NCI-H446 treated with DMSO at 0.1 percent for 48 hours (cell line): ENCODE measurements around the gene TOR4A.
"Not testable (repeated sequence)": the region's sequence is repeated elsewhere in the genome, so short reads cannot be mapped to it uniquely, and the experiment has no call there.

Source experiments
- DNase-seq: peaks from one replicate; lab custom pipeline; 2025; lab: John Stamatoyannopoulos, UW

The TOR4A gene

DNA sequence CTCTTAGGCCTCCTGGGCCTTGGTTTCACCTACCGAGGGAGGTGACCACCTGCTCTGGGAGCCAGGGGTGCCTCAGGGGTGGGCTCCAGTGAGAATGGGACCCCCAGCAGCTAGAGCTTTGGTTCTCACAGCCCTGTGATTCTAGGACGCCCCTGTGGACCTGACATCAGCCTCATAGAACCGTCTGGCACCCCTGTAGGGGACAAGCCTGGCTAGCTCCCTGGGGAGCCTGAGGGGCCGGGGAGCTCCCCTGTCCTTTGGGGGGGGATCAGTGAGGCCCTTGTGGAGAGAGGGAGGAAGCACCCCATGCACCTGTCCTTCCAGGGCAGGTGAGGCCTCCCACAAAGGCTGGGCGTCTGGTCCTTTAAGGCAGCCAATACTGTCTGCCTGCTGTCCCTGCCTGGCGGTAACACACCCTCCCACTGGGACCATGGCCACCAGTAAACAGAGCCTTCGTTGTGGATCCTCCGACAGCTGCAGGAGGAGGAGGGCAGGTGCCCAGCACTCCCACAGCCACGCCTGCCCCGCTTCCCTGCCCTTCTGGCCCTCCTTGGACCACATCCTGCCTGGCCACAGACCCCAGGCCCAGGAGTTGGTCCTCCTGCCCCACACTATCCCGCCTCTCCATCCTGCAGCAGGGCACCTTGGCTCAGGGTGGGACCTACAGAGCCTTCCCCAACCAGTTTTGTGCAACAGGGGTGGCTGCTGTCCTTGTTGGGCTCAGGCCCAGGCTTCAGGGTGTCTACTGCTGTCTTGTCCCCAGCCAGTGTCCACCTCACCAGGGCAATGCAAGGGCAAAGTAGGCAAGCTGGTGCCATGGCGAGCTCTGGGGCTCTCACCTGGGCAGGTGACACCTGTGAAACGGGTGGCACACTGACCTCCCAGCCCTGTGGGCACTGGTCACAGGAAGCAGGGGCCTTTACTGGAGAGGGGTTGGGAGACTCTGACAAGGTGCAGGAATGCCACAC, 39.5 kb upstream of the TOR4A start:
- DNase-seq, result no peak

DNA sequence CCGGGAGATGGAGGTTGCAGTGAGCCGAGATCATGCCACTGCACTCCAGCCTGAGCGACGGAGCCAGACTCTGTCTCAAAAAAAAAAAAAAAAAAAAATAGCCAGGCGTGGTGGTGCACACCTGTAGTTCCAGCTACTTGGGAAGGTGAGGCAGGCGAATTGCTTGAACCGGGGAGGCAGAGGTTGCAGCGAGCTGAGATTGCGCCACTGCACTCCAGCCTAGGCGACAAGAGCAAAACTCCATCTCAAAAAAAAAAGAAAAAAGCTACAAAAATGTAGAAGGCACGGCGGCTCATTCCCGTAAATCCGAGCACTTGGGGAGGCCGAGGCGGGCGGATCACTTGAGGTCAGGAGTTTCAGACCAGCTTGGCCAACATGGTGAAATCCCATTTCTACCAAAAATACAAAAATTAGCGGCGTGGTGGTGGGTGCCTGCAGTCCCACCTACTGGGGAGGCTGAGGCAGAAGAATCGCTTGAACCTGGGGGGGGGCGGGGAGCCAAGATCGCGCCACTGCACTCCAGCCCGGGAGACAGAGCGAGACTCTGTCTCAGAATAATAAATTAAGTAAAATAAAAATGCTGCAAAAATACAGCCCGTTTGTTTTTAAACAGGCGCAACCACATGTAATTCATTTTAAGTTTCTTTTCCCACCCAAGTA, 37.9 kb upstream of the TOR4A start:
- DNase-seq, result not testable (repeated sequence)

DNA sequence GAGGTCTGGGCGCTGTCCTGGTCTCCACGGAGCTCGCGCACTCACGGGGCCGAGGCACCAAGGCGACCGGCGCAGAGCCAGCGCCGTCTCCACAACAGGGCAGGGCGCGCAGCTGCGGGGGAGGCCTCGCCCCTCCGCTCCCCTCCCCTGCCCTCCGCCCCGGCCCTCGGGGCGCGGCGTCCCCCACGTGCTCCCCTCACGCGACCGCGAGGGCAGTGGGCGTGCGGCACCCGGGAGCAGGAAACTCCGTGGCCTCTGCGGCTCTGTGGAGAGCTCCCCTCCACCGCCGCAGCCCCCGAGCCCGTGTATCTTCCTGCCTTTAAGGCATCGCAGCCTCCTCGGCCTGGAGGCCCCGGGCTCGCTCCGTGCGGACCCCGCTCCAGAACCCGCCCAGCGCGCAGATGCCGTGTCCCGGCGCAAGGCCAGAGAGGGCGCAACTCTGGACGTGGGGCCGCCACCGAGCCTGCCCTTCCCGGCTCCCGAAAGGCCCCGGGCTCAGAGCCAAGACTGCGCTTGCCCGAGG, 37.1 kb upstream of the TOR4A start:
- DNase-seq, result peak; percentile 20

DNA sequence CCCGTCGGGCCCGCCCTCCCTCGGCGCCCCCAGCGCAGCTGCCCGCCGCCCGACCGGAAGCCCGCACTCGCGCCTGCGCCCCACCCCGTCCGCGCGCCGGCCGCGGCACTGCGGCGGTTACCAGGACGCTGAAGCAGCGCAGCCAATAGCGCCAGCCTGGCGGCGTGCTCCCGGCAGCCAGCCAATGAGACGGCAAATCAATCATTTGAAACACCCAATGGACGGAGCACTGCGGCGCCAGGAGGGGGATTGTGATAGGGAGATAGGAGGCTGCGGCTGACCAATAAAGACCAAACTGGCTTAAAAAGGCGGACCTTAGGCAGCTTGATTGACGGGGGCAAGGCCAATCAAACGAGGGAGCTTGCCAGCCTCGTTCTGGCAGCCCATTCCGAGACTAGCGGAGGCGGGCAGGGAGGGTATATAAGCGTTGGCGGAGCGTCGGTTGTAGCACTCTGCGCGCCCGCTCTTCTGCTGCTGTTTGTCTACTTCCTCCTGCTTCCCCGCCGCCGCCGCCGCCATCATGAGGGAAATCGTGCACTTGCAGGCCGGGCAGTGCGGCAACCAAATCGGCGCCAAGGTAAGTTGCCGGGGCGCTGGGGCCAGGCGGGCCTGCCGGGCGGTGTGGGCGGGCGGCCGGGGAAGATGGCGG, 36.6 kb upstream of the TOR4A start, which contains the start of gene TUBB4B:
Gene TUBB4B, plus strand, starts transcription at position 447 of the 649 bp plus-strand sequence. Its CDS starts 74 bp downstream, at position 521.
- DNase-seq, result peak; percentile 98

DNA sequence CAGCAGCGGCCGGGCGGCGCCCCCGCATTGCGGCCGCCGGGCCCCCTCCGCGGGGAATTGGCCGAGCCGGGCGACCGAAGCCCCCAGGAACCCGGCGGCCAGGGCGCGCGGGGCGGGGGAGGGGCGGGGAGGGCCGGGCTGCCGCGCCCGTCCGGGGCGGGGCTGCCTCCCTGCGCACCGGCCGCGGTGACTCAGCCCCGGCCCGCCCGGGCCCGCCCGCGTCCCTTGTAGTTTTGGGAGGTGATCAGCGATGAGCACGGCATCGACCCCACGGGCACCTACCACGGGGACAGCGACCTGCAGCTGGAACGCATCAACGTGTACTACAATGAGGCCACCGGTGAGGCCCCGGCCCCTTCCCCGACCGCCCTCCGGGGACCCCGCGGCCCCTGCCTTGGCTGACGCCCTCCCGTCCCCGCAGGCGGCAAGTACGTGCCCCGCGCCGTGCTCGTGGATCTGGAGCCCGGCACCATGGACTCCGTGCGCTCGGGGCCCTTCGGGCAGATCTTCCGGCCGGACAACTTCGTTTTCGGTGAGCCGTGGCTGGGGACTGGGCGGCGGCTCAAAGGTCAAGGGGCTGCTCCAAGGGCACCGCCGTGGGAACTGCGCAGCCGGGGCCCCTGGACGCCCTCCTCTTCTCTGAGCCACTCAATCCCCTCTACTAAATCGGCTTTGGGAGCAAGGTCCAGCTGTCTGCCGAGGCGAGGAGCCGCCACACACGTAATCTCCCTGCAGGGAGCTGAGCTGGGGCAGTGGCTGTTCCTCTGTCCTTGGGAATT, 35.8 kb upstream of the TOR4A start:
- DNase-seq, result no peak

DNA sequence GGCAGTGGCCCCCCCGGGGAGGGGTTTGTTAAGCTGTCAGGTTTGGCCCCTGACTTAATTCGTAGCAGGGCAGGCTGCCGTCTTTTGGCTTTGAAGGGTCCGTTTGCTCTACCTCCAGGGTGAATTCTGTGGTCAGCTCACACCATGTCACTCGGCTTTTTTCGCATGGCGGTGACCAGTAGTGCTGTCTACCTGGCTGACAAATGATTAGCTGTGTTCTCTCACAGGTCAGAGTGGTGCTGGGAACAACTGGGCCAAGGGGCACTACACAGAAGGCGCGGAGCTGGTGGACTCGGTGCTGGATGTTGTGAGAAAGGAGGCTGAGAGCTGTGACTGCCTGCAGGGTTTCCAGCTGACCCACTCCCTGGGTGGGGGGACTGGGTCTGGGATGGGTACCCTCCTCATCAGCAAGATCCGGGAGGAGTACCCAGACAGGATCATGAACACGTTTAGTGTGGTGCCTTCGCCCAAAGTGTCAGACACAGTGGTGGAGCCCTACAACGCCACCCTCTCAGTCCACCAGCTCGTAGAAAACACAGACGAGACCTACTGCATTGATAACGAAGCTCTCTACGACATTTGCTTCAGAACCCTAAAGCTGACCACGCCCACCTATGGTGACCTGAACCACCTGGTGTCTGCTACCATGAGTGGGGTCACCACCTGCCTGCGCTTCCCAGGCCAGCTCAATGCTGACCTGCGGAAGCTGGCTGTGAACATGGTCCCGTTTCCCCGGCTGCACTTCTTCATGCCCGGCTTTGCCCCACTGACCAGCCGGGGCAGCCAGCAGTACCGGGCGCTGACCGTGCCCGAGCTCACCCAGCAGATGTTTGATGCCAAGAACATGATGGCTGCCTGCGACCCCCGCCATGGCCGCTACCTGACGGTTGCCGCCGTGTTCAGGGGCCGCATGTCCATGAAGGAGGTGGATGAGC, 35.0 kb upstream of the TOR4A start:
- no peak for DNase-seq

DNA sequence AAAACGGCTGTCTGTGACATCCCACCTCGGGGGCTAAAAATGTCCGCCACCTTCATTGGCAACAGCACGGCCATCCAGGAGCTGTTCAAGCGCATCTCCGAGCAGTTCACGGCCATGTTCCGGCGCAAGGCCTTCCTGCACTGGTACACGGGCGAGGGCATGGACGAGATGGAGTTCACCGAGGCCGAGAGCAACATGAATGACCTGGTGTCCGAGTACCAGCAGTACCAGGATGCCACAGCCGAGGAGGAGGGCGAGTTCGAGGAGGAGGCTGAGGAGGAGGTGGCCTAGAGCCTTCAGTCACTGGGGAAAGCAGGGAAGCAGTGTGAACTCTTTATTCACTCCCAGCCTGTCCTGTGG, 34.3 kb upstream of the TOR4A start:
- not testable (repeated sequence) for DNase-seq

DNA sequence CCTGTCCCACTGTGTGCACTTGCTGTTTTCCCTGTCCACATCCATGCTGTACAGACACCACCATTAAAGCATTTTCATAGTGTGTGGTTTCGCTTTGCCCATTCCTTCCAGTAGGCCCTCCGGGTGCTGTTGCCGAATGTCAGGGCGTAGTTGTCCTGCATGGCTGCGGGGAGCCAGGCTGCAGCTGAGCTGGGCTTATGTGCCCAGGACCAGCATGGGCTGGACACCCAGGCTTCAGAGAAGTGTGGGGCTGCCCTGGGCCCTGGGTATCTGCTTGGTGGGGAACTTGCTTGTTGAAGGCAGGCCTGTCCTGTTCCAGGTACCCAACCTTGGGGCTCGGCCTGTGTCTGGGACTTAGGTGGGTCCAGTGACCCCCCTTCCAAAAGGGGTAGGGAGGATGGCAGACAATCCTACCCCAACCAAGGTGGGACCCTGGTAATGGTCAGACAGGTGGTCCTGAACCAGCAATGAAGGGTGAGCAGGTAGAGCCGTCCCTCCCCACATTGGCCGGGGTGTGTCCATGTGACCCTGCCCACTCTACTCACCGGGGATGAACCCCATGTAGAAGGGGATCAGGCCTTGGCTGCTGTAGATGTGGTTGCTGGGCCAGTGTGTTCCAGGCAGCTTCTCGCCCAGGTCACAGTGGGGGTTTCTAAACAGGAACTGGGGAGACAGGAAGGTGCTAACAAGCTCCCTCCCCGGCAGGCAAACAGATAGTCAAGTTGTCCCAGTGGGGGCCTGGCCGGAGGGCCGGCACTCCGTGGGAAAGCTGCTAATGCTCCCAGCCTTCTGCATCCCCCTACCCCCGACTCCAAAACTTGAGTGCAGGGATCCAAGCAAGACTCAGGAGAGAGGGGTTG, 33.7 kb upstream of the TOR4A start:
- DNase-seq, result no peak

DNA sequence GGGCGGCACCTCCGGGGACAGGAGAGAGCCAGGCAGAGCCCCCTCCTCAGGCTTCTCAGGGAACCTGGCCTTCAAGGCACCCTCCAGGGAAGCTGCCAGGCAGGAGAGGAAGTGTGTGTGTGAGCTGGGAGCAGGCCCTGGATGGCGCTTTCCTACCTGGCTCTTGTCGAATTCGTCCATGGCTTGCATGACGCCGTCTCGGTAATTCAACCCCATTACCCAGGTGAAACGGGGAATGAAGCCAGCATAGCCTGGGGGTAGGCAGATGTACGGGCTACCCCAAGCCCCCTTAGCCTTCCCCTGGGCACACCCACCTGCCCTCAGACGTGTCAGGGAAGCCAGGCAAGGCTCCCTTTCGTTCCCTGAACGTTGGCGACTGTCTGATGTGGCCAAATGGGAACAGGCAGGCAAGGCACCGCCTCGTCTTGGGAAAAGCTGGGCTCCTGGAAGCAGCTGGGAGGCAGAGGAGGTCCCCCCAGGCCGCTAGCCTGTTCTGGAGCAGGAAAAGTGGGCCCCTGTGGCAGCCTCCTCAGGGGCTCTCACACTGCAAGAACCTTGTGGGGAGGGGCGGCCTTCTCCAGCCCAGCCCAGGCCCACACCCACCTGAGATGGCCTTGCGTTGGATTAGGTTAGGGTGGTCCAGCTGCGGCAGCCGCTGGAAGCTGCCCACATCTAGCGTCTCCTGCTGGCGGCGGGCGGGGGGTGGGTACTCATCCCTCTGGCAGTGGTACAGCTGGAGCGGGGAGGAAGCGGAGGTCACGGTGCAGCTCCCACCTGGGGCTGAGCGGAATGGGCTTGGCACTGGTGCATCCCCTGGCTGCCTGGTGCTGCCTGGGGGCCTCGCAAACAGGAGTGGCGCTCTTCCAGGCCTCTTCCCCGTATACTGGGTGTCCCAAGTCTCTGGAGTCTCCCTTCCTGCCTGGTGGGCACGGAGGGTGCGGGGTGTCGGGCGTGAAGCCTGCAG, 32.8 kb upstream of the TOR4A start:
- DNase-seq, result no peak

DNA sequence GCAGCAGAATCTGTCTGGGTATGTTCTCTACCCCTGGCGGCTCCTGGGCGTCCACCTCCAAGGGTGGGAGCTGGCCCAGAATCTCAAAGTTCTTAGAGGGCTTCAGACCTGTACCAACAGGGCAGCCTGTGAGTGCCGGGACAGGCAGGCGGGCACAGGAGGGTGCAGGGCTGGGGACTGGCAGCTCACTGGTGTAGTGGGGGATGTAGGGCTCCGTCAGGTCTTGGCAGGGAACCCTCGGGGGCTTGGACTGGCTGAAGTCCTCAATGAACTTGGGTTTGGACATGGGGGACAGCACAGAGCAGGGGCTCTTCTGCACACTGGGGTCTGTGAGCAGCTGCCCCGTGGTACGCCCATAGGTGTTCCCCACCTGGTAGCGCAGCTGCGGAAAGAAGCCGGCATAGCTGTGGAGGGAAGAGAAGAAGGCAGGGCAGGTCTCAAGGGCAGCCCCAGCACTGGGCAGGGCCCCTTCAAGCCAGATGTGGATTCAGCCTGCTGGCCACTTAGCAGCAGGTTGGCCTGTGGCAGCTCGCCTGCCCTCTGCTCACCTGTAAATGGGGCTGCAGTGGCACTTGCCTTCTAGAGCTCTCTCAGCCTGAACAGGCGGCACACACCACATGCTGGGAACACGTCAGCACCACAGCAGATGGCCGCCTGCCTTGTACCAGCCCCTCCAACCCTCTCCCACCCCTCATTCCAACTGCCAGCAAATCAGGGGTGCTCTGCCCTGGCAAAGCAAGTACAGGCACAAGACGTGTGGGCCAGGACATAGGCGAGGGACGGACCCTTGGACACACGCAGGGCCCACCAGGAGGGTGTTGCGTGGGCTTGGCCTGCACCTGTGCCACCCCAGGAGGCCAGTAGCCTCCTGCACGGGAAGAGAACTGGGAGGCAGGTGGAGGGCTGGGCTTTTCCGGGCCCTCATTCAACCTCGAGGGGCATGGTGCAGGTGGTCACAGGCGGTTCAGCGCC, 31.8 kb upstream of the TOR4A start:
- DNase-seq, result no peak

DNA sequence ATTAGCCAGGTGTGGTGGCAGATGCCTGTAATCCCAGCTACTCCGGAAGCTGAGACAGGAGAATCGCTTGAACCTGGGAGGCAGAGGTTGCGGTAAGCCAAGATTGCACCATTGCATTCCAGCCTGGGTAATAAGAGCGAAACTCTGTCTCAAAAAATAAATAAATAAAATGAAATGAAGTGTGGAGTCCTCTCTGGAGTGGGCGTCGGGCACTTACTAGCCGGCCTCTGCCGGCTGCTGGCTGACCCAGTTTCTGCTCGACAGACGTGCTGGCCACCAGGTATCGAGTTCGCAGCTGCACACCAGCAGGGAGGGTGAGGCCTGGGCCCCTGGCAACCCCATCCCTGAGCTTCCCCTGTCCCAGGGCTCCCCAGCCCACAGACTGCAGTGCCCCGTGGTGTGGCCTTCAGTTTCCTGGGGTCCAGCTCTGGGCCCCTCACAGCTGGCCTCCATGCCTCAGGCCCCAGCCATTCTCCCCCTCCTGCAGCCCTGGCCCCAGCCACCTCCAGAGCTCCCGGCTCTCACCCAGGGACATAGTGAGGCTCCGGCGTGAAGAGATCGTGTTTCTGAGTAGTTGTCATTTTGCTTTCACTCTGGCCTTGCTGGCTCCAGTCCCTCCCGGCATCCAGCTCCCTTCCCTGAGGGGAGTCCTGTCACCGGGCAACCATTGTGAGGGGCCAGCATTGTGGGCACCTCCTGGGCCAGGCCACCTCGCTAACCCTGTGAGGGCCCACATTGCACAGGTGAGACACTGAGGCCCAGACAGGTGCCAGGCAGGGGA, 30.2 kb upstream of the TOR4A start:
- no peak for DNase-seq

DNA sequence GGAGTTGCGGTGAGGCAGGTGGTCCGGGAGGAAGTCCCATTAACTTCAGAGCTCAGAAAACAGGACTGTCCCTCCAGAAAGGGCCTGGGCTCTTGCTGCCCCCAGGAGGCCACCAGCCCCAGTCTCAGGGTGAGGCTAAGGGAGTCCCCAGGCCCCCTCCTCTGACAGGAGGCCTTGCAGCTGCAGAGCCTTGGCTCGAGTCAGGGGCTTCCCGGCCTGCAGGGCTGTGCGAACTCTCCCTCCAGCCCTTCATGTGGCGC, 29.7 kb upstream of the TOR4A start:
- DNase-seq, result no peak

DNA sequence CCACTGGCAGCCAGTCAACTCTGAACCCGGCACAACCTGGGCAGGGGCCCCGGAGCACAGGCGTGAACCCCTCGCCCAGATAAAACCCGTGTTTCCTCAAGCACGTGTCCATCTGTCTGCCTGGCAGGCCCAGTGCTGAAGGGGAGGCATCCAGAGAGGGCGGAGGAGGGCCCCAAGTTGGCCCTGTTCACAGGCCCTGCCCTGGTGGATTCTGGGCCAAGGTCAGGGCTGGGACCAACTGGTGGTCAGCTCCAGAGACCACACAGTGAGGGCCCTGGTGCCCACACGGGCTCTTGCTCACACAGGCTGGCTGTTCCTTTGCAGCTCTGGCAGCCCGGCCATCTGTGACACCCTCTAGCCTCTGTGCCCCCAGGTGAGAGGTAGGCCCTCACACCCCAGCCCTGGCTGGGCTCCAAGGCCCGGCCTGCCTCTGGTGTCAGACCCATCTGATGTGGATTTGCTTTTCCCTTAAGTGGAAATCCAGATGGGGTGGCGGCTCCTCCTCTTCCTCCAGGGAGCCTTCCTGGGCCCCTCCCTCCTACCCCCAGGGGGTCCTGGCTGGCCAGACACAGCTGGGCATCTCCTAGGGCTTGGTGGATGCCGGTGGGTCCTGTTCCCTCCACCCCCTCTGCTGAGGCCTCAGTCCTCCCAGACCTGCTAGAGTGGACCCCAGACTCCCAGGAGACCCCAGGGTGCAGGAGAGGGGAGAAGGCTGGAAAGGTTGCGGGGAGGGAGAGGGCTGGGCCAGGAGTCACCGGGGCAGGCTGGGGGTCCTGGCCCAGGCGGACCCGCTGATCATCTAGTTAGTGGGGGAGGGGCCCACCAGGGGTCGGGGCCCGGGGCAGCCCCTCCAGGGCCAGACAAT, 27.0 kb upstream of the TOR4A start:
- DNase-seq, result no peak

DNA sequence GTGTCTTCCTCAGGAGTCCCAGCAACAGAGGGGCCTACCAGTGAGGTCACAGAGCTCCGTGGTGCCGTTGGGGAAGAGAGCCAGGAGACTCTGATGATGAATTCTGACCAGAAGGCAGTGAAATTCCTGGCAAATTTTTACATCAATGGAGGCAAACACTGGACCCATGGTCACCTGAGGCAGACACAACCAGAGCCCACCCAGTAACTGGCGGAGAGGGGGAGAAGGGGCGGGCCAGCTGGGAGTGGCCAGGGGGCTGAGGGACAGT, 26.4 kb upstream of the TOR4A start, which contains the start of gene STPG3:
Gene STPG3, plus strand, starts transcription at position 93 of the 268 bp plus-strand sequence. Its CDS starts 1 bp downstream, at position 94.
- DNase-seq, result no peak

DNA sequence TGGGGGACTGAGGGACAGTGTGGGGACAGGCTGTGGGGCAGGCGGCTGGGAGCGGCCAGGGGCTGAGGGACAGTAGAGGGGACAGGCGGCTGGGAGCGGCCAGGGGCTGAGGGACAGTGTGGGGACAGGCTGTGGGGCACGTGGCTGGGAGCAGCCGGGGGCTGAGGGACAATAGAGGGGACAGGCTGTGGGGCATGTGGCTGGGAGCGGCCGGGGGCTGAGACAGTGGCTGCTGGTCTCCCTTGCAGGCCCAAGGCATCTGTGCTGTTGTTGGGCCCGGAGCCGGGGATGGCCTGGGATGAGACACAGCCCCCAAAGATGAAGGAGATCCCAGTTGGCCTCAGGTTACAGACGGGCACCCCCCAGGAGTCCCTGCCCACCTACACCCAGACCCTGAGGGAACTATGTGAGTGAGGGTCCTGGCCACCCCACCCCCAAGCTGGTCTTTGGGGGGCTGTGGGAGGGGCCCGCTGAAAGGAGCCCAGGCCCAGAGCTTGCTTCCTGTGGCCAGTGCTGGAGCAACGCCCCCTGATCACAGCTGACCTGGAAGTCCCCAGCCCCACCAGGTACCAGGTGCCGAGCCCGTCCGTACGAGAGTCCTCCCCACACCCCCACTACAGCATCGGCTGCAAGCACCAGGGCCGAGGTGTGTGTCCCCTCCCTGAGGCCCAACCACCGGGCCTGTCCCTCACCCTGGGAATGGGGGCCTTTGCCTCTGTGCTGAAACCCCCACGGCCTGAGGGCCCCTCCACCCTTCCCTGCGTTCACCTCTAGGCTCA, 25.8 kb upstream of the TOR4A start:
- no peak for DNase-seq
